AML-193 (cell line): ENCODE measurements around the gene RGS12.

ENCODE experiments used
- DNase-seq, 2 experiments: peaks; one replicate each; lab custom pipeline; 2025; lab: John Stamatoyannopoulos, UW

The RGS12 gene

DNA sequence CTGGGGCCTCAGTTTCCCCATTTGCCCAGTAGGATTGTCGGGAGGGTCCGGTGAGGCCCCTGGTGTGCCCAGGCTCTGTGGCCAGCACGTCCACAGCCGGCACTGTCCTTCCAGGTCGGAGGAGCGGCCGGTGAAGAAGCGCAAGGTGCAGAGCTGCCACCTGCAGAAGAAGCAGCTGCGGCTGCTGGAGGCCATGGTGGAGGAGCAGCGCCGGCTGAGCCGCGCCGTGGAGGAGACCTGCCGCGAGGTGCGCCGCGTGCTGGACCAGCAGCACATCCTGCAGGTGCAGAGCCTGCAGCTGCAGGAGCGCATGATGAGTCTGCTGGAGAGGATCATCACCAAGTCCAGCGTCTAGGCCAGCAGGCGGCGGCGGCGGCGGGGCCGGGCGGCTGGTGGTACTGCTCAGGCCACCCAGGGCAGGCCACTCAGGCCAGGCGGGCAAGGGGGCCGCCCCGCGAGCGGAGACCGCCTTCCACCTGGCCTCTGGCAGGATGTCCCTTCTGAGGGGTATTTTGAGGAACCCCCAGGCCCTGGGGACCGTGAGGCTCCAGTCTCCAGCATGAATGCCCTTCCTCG, 37.1 kb upstream of the RGS12 start:
- no peak for DNase-seq

DNA sequence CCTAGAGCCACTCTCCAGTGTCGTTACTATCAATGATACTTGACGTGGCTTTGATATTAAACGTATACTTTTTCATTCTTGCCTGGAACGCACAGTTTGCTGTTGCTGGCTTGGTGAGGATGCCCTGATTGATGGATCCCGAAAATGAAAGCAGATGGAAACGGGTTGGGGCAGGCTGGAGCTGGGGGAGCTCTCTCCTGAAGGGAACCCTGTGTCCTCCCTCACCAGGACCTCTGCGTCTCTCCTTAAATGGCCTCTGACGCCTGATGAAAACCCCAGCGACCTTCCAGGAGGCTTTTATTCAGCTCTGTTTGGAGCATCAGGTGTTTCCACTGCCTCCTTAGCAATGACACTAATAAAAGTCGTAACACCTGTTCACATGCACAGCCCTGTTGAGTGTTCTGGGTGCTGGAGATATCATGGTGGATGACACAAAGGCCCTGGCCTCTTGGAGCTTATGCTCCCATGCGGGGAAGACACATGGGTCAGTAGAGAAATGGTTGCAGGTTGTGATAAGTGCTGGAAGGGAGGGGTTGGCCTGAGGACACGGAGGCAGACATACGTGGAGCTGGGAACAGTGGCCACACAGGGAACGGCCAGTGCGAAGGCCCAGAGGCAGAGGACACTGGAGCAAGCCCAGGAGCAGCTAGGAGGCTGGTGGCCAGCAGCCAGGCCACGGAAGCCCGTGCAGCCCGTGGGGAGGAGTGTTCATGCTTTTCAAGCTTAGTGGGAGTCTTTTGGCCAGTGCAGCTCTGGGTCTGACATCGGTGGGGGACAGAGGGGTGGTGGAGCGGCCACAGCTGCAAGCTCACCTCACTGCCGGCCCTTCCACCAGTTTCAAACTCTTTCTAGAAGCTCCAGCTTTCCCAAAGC, 36.4 kb upstream of the RGS12 start:
- no peak for DNase-seq

DNA sequence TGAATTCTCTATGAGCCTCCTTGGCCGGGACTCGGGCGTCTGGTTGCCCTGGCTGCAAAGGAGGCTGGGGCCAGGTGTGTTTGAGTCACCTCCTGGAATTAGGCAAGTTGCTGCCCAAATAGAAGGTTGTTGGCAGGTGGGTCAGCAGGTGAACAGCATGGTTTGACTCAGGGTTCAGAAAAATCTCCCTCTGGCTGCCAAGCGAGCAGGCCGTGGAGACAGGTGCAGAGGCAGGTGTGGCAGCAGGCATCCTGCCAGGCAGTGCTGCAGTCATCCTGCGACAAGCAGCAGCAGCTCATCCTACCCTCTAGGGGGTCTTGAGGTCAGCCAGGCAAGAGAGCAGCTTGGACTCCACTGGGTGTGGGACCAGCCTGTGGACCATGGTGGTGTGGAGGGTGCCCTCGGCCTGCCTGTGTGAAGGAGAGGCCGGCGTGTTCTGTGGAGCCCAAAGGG, 35.7 kb upstream of the RGS12 start:
- no peak for DNase-seq

DNA sequence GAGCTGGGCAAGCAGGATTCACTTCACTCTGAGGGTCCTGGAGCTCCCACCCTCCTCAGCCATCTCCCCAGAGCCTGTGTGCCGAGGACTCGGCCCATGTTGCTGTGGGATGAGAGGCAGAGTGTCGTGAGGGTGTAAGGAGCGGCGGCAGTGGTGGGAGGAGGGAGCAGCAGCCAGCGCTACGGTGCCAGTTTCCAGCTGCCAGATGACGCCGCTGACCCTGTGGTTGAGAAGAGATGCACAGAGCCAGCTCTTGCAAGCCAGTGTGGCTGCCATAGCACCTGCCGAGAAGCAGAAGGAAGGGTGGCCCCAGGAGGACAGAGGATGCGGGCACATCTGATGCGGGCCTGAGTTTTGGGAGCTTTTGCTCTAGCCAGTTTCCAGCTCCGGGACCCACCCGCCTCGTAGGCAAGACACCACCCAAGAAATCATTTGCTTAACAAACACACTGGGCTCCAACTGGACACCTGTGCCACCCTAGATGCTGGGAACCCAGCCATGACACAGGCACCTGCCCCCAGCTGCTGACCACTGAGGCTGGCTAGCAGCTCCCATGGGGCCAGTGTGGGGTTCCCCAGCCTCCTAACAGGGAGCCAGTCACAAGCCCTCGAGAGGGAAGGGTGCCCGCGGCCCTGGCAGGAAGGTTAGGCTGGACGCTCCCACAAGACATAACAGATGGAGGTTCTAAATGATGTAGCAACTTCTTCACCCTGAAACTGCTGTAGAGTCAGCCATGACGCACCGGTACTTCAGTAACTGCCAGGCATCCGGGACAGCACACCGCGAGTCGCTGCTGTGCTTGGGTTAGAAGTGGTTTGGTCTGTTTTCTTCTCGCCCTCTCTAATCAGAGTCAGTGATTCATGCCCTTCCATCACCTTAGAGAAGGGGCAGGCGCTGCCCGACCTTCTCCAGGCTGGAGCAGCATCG, 35.0 kb upstream of the RGS12 start:
- no peak for DNase-seq

DNA sequence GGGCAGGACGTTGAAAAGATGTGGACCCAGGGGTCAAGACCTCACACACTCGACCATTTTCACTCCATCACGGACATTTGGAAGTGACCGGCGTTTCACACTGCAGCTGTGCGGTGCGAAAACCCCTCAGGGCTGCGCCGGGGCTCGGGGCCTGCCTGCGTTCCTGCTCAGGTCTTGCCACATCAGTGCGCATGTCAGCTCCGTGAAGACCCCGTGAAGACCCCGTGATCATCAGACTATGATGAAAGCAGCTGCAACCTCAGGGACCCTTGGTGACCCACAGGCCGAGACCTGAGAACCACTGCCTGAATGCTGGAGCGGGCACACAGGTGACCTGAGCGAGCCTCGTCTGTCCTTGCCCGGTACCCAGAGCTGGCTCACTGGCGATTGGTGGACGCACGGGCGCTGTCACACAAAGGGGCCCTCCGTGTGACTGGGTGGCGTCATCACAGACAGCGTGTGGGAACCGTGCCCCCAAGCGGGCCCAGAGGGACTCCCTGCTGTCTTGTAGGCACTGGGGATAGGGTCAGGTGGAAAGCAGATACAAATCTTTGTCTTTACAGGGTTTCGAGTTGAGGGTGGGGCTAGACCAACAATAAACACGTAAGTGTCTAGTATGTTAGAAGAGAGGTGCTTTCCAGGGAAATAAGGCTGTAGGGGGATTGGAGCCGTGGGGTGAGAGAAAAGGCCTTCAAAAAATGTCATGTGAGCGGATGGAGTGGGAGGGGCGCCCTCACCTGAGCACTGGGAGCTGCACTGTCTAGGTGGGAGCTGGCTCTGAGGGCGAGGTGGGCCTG, 31.2 kb upstream of the RGS12 start:
- DNase-seq: no peak

DNA sequence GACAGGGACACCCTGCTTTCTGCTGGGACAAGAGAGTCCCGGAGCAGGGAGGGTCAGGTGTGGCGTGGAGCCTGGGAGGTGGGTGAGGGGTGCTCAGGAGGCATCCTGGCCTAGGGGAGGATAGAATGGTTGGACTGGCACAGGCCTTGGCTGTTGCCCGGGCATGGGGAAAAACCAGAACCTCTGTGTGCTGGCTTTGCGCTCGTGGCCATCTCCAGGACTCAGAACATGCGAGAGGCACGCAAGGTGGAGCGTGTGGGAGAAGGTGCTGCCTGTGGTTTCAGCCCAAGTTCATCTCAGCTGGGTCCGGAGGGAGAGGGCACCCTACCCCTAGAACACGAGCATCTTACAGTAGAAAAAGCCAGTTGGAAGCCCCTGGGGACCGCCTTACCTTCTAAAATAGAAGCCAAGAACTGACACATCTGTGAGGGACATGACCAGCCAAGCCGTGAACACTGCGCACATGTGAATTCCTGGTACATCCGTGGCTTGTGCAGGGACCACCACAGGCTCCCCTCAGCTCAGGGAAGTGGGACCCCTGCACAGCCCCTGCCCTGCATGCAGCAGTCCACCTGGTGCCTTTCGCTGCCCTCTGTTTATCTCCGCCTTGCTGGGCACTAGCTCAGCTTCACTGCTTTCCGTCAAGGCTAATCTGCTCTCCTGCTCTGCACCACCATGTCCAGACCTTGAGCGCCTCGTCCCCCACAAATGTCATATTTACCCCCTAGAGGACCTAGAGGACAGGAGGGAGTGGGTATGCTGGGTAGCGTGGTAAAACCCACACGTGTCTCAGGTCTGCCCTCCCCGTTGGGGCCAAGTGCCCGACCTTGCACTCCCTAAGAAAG, 30.4 kb upstream of the RGS12 start:
- no peak for DNase-seq

DNA sequence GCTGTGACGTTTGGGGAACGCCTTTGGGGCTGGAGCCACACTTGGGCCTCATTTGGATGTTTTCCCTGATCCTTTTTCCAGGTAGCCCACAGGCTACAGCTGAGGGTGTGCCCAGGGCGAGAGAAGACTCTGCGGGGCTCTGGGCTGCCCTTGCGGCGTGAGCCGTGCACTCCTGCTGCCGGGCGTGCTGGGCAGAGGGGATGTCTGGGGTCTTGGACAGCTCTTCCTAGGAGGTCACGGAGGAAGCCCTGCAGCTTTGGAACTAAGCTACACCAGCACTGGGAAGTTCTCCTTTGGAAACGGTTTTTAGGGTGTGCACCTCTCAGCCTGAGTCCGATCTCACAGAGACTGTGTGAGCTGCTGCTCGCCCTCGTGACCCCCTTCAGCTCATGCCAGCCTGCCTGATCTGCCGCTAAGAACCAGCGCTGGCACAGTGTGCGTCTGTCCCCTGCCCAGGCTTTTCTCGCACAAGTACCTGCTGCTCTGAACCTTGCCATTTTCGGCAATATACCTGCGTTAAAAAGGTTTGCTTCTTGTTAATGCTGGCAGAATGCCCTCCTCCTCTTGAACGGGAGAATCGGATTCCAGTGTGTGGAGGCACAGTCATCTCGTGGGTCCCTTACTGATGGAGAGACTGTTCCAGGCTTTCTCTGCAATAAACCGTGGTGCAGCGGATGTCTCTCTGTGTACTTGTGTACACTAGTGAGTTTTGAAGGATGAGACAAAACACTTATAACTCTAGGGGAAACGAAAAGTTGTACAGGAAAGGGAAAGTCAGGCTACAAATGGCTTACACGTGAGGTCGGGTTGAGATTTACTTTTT, 29.6 kb upstream of the RGS12 start:
- no peak for DNase-seq

DNA sequence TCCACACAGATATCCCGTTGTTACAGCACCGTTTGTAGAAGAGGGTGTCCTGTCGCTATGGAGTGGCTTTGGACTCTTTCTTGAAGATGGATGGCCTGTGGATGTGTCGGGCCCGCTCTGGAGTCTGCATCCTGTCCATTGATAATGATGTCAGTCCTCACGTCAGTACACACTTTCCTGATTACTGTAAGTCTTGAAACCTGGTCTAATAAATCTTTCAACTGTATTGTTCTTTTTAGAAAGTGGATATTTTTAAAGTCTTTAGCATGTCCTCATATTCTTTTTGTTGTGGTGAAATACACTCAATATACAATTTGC, 29.0 kb upstream of the RGS12 start:
- no peak for DNase-seq

DNA sequence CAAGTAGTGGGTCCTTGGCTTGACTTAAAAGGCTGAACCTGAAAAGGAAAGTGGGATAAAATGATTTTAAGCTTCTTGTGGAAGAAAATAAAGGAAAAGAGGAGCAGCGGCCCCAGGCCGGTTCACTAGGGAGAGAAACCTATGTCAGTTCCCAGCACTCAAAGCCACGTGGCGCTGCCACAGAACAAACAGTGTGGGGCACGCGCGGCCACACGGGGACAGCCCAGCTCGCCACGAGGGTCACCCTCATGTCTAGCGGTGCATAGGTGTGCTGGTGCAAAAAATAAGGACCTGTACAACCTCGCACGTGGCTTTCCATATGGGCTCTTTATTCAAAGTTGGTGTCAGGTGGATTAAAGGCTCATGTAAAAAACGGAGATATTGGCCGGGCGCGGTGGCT, 26.7 kb upstream of the RGS12 start:
- no peak for DNase-seq

DNA sequence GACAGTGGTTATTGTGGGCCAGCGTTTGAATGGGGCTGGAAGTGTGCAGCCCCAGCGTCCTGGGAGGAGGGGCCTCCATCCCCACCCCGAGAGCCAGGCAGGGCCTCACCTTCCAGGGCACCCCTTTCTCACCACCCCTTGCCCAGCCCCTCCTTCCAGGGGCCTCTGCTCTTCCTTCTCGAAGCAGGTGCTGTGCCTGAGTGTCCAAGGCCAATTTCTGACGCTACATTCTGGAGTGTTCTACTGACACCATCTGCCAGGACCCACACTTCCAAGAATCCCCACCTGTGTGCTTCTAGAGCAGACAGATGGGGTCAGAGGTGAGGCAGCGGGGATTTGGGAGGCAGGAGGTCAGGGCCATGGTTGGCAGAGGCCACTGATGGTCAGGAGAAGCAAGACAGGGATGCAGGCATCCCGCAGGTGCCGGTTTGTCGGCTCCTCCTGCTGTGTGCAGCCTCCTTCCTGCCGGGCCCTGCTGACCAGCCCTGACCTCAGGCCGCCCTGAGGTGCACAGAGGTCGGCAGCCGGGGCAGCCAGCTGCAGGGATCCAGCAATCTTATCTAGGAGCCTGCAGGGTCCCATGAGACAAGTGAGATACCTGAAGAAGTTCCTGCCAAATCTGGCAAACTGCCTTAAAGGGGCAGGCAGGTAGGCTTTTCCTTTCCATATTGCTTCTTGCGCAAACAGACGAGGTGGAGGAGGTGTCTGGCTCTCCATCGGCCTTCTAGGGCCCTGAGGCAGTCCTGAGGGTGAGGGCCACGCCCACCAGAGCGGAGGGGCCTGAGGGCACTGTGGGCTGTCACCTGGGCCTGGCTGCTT, 25.0 kb upstream of the RGS12 start:
- DNase-seq: no peak

DNA sequence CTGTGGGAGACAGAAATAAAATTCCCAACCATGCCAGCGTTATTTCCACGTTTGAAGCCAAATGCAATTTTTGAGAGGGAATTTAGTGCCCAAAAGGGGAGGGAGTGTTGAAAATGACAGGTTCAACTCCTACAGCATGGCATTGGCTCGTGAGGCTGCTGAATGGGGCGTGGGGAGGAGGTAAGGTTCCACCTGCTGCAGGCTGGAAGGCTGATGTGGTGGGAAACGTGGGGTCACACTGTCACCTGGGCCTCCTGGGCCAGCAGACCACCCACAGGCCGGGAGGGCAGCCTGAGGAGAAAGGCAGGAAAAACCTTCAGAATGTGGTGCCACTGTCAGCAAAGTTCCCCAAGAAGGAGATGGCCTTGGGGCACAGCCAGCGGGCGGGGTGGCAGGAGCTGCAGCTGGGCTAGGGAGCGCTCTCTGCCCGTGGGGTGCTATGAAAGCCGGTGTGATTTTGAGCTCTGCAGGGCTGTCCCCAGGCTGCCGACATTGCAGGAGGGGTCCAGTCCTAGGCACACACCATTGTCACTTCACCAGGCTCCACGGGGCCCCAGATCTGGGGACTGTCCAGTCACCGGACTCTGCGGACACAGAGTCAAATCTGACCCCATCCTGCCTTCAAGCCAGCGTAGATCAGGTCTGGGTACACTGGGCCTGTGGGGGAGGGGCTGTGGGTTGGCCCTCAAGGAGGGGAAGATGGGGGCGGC, 24.3 kb upstream of the RGS12 start:
- DNase-seq: no peak

DNA sequence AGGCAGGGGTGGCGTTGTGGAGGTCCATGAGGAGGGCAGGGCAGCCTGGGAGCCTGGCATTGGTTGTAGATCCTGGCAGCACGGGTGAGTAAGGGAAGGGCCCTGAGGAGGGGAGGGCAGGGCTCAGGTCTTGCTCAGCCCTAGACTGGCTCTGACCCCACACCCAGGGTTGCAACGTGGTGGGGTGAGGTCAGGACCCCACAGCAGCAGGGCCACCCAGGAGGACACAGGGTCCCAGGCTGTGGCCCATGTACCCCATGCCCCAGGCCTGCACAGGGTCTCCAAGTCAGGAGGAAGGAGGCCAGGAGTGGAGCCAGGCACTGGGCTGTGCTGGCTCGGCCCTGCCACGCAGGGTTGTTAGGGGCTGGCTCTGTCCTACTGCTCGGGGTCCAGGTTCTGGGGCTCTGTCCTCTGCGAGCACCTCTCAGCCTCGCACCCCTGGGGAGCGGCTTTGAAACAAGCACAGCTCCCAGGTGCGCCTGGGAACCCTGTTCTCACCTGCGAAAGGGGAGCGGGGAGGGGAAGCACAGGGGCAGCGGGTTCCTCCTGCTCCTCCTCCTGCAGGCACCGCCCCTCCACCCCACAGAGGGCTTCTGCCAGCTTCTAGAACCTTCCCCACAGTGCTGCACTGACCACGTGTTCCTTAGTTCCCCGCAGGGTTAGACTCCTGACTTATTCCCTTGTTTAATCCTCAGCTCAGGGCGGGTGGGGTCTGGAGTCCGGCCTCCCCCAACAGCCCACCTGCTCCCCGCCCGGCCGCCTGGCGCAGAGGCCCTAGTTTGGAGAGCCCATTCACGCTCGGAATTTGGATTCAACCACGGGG, 23.5 kb upstream of the RGS12 start:
- no peak for DNase-seq

DNA sequence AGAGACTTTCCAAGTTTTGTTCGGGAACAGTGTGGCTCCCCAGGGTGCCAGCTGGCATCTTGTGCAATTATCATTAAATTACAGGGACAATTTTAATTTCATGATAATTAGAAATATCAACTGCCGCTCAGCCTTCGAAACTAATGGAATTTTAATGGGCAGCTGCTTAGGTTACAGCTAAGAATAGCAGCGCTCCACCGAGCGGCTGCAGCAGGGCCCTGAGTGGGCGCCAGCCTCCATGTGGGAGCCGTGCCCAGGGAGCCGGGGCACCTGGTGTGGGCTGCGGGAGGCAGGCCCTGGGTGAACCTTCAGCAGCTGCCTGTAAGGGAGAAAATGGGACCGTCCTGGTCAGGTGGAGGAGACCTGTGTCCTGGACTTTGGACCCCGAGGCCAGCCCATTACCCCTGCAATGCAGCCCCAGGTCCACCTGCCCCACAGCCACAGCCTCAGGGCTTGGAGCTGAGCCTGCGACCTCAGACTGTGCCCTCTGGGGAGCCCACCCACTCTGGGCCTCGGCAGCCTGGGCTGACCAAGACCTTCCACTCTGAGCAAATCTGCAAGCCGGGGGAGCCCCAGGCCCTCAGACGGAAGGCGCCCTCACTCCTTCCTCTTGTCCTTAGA, 22.7 kb upstream of the RGS12 start:
- DNase-seq: no peak

DNA sequence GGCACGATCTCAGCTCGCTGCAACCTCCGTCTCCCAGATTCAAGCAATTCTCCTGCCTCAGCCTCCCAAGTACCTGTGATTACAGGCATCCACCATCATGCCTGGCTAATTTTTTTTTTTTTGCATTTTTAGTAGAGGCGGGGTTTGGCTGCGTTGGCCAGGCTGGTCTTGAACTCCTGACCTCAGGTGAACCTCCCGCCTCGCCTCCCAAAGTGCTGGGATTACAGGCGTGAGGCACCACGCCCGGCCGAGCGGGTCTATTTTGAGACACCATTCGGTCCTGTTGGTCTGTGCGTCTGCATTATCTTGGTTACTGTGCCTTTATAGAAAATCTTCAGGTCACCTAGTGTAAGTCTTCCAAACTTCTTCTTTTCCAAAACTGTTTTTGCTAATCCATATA, 21.7 kb upstream of the RGS12 start:
- DNase-seq: no peak

DNA sequence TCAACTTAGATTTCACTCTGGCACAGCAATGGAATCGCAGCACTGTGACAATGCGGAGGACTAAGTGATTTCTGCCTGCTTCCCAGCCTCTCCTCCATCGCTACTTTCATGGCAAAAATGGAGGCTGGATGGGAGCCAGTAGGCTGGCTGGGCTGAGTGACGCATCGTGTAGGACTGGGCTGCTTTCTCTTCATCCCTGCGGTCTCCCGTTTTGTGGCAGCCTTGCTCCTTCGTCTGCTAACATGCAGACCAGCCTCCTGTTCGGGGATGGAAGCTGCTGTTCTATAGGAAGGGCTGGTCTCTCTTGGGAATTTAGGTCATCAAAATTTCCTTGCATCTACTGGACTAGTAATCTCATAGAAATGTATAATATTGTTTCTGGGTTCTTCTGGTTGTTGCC, 15.8 kb upstream of the RGS12 start:
- no peak for DNase-seq

DNA sequence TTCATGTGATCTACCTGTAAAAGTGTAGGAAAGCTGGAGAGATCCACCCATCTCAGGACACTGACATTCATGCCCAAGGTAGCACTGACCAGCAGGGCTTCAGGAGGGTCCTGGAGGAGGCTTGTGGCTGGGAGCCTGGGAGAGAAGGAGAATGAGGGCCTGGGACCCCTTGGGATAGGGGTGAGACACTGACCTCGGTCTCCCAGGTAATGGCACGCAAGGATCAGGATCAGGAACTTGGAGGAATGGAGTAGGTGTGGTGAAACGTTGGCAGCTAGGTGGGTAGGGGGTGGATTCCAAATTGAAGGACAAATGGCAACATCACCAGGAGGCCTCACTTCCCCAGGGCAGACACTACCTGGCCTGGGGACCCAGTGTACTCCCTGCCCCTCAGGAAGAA, 12.4 kb upstream of the RGS12 start:
- DNase-seq: no peak

DNA sequence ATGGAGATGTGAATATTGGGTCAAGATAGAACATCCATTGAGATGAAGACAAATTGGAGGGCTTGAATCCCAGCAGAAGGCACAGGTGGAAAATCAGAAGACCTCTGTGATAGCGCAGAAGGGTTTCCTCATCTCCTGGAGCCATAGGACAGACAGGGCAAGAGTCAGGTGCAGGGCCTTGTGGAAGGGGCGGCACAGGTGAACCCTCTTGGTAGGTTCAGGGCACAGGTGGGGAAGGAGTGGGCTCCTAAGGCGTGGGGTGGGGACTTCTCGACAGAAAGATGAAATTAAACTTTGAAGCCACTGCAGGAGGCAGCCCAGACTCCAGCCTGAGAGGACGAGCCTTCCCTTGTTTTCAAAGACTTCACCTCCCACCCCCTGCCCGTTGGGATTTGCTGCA, 9.3 kb upstream of the RGS12 start:
- no peak for DNase-seq
